Measurements from ENCODE around the gene AGXT.
A peak's percentile ranks its signal among the peaks of the same experiment; 100 is the strongest.

Gene AGXT

GRCh38 chr2:240891492-240892340 lies 23.1 kb downstream of the AGXT start:
- Histone ChIP-seq H3K36me3 (replicated peaks; ENCODE audit: low read depth, low read length) (no peaks in the 10 kb centered on the region), H3K9me3 (ENCODE audit: insufficient read depth, low read length) (no peaks in the 10 kb centered on the region), H3K9ac (ENCODE audit: low read length) (no peak overlapping the region), H2AFZ (ENCODE audit: low read depth, low read length) (no peak overlapping the region), H3K27me3 (ENCODE audit: low read depth, low read length) (no peaks in the 10 kb centered on the region), H3K4me2 (ENCODE audit: low read length) (no peak overlapping the region), H4K20me1 (ENCODE audit: insufficient read depth, low read length) (no peaks in the 10 kb centered on the region), H3K79me2 (ENCODE audit: low read length) (no peaks in the 10 kb centered on the region), H3K4me1 (ENCODE audit: low read length) (no peaks in the 10 kb centered on the region), H3K27ac (ENCODE audit: low read length) (no peak overlapping the region), H3K4me3 (ENCODE audit: low read length) (no peak overlapping the region)
- TF ChIP-seq, protein P1, sequence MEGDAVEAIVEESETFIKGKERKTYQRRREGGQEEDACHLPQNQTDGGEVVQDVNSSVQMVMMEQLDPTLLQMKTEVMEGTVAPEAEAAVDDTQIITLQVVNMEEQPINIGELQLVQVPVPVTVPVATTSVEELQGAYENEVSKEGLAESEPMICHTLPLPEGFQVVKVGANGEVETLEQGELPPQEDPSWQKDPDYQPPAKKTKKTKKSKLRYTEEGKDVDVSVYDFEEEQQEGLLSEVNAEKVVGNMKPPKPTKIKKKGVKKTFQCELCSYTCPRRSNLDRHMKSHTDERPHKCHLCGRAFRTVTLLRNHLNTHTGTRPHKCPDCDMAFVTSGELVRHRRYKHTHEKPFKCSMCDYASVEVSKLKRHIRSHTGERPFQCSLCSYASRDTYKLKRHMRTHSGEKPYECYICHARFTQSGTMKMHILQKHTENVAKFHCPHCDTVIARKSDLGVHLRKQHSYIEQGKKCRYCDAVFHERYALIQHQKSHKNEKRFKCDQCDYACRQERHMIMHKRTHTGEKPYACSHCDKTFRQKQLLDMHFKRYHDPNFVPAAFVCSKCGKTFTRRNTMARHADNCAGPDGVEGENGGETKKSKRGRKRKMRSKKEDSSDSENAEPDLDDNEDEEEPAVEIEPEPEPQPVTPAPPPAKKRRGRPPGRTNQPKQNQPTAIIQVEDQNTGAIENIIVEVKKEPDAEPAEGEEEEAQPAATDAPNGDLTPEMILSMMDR (IDR thresholded peaks at IDR 0.05; ENCODE audit: low read depth, low read length): no peak
- no peak for TF ChIP-seq EZH2phosphoT487 (IDR thresholded peaks at IDR 0.05; ENCODE audit: low read depth)

GRCh38 chr2:240892356-240892755 lies 23.7 kb downstream of the AGXT start:
- H2AFZ ChIP-seq (ENCODE audit: low read depth, low read length): no peak overlapping the region
- H3K9me3 ChIP-seq (ENCODE audit: insufficient read depth, low read length): no peaks in the 10 kb centered on the region
- H3K4me3 ChIP-seq (ENCODE audit: low read length): no peak overlapping the region
- TF ChIP-seq, protein P1 (IDR thresholded peaks at IDR 0.05; ENCODE audit: low read depth, low read length): no peak
- no peak for TF ChIP-seq EZH2phosphoT487 (IDR thresholded peaks at IDR 0.05; ENCODE audit: low read depth)
- no peaks in the 10 kb centered on the region for H4K20me1 ChIP-seq (ENCODE audit: insufficient read depth, low read length)
- H3K4me1 ChIP-seq (ENCODE audit: low read length): no peaks in the 10 kb centered on the region
- no peaks in the 10 kb centered on the region for H3K79me2 ChIP-seq (ENCODE audit: low read length)
- H3K4me2 ChIP-seq (ENCODE audit: low read length): no peak overlapping the region
- H3K27ac ChIP-seq (ENCODE audit: low read length): no peak overlapping the region
- H3K9ac ChIP-seq (ENCODE audit: low read length): no peak overlapping the region
- no peaks in the 10 kb centered on the region for H3K36me3 ChIP-seq (replicated peaks; ENCODE audit: low read depth, low read length)
- no peaks in the 10 kb centered on the region for H3K27me3 ChIP-seq (ENCODE audit: low read depth, low read length)

DNA sequence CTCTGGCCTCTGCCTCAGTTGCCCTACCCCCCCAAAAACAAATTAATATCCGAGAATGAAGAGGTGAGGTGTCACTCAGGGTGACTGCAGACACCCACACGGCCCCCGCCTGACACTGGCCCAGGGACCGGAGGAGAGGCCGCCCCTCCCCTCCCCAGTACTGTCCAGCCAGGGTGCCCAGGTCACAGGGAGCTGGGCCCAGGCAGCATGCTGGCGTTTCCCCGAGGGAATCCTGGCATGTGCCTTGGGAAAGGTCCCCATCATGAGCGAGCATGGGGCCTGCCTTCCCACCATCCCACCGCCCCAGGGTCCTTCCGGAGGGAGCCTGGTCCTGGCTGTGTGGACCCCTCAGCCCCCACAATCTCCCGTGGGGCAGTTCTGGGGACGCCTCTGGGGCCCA lies 24.3 kb downstream of the AGXT start:
- no peaks in the 10 kb centered on the region for H3K79me2 ChIP-seq (ENCODE audit: low read length)
- no peaks in the 10 kb centered on the region for H3K4me1 ChIP-seq (ENCODE audit: low read length)
- H3K4me3 ChIP-seq (ENCODE audit: low read length): no peak overlapping the region
- no peaks in the 10 kb centered on the region for H3K36me3 ChIP-seq (replicated peaks; ENCODE audit: low read depth, low read length)
- no peaks in the 10 kb centered on the region for H3K27me3 ChIP-seq (ENCODE audit: low read depth, low read length)
- no peaks in the 10 kb centered on the region for H4K20me1 ChIP-seq (ENCODE audit: insufficient read depth, low read length)
- no peak overlapping the region for H3K27ac ChIP-seq (ENCODE audit: low read length)
- no peak overlapping the region for H3K9ac ChIP-seq (ENCODE audit: low read length)
- H3K9me3 ChIP-seq (ENCODE audit: insufficient read depth, low read length): no peaks in the 10 kb centered on the region
- TF ChIP-seq EZH2phosphoT487 (IDR thresholded peaks at IDR 0.05; ENCODE audit: low read depth): no peak
- TF ChIP-seq, protein P1 (IDR thresholded peaks at IDR 0.05; ENCODE audit: low read depth, low read length): no peak
- H3K4me2 ChIP-seq (ENCODE audit: low read length): no peak overlapping the region
- H2AFZ ChIP-seq (ENCODE audit: low read depth, low read length): no peak overlapping the region

DNA sequence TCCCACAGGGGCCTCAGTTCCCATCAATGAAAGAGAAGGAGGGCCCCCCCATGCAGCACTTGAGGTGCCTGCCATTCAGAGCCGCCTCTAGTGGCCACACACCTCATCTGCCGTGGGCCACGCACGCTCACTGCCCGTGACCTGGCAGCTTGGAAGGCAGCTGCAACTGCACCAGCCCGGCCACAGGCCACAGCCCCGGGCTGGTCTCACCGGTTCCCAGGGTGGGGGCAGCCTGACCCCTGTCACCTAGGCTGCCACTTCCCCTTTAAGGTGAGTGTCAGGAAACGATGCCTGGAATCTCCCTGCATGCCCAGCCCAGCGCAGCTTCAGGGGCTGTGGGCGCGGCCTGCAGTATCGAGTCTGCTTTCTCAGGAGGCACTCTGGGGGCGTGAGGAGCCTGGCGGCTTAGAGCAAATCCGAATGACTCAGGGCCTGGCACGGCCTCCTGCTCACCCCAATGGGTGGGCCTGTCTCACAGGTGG lies 24.8 kb downstream of the AGXT start:
- no peak overlapping the region for H2AFZ ChIP-seq (ENCODE audit: low read depth, low read length)
- no peaks in the 10 kb centered on the region for H3K79me2 ChIP-seq (ENCODE audit: low read length)
- TF ChIP-seq, protein P1 (IDR thresholded peaks at IDR 0.05; ENCODE audit: low read depth, low read length): no peak
- no peak for TF ChIP-seq EZH2phosphoT487 (IDR thresholded peaks at IDR 0.05; ENCODE audit: low read depth)
- no peaks in the 10 kb centered on the region for H3K9me3 ChIP-seq (ENCODE audit: insufficient read depth, low read length)
- no peaks in the 10 kb centered on the region for H4K20me1 ChIP-seq (ENCODE audit: insufficient read depth, low read length)
- H3K36me3 ChIP-seq (replicated peaks; ENCODE audit: low read depth, low read length): no peaks in the 10 kb centered on the region
- H3K4me2 ChIP-seq (ENCODE audit: low read length): peak overlapping the region; percentile 22
- no peaks in the 10 kb centered on the region for H3K4me1 ChIP-seq (ENCODE audit: low read length)
- H3K27ac ChIP-seq (ENCODE audit: low read length): no peak overlapping the region
- no peak overlapping the region for H3K4me3 ChIP-seq (ENCODE audit: low read length)
- H3K9ac ChIP-seq (ENCODE audit: low read length): no peak overlapping the region
- no peaks in the 10 kb centered on the region for H3K27me3 ChIP-seq (ENCODE audit: low read depth, low read length)
